Measurements from ENCODE around the gene SULT1B1.

DNA sequence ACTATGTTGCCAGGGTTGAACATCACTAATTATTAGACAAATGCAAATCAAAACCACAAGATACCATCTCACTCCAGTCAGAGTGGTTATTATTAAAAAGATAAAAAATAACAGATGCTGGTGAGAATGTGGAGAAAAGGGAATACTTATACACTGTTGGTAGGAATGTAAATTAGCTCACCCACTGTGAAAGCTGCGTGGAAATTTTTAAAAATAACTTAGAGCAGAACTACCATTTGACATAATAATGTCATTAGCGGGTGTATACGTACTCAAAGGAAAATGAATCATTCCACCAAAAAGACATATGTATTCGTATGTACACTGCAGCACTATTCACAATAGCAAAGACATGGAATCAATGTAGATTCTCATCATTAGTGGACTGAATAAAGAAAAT is 58.7 kb downstream of the SULT1B1 start:
- TF ChIP-seq EZH2phosphoT487 (IDR thresholded peaks at IDR 0.05; ENCODE audit: borderline replicate concordance, low read depth, low read length) = no peak
- TF ChIP-seq, protein P1, sequence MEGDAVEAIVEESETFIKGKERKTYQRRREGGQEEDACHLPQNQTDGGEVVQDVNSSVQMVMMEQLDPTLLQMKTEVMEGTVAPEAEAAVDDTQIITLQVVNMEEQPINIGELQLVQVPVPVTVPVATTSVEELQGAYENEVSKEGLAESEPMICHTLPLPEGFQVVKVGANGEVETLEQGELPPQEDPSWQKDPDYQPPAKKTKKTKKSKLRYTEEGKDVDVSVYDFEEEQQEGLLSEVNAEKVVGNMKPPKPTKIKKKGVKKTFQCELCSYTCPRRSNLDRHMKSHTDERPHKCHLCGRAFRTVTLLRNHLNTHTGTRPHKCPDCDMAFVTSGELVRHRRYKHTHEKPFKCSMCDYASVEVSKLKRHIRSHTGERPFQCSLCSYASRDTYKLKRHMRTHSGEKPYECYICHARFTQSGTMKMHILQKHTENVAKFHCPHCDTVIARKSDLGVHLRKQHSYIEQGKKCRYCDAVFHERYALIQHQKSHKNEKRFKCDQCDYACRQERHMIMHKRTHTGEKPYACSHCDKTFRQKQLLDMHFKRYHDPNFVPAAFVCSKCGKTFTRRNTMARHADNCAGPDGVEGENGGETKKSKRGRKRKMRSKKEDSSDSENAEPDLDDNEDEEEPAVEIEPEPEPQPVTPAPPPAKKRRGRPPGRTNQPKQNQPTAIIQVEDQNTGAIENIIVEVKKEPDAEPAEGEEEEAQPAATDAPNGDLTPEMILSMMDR (conservative IDR thresholded peaks at IDR 0.05; ENCODE audit: low read length) = no peak
